OCI-LY1 (cell line): Measurements from ENCODE around the gene BAX.

ENCODE experiments used
- CTCF ChIP-seq: fragments of 200-600 bp; sonication (generic), shearing (Covaris generic); IDR thresholded peaks from 2 replicates; pipeline ENCODE4 v1.5.1; 2017; ENCODE audit warnings: mild to moderate bottlenecking, antibody characterized with exemption, low read length, moderate library complexity, mixed read lengths
- EZH2 ChIP-seq: fragments of 200-600 bp; sonication (generic), shearing (Covaris generic); IDR thresholded peaks from 2 replicates; pipeline ENCODE4 v1.8.0; 2017; ENCODE audit warnings: borderline replicate concordance, mixed run types, mild to moderate bottlenecking, antibody characterized with exemption, low read length, moderate library complexity, mixed read lengths

GRCh38 chr19:48925240-48925843, 29.3 kb upstream of the BAX start:
- TF ChIP-seq EZH2 (no peak), CTCF (no peak)
